ENCODE measurements around the gene PPM1E. TPM values are rescaled to one million over a fixed set of nuclear protein-coding genes. Genes with fewer than 3 reads are reported as not detected.
"Not testable (repeated sequence)": the region's sequence is repeated elsewhere in the genome, so short reads cannot be mapped to it uniquely, and the experiment has no call there.

The PPM1E gene
- total RNA-seq, 1 donor from 2014 or later, result 0.26 TPM

DNA sequence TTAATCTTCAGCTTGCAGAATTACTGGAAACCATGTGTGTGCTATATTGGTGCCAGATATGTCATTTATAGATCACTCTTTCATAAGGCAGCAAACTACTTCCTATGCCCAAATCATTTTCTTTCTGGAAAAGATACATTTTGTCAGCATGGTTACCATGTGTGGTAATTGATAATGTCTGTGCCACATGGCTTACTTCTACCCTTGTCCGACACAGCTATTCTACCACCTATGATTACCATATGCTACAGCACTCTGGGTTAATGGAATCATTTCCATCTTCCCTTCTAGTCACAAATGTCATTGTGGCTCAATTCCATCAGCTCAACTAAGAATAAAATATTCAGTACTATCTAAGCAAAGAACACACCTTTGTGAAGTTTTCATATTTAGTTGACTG is 8.0 kb upstream of the PPM1E start:
- TF ChIP-seq, protein P1, sequence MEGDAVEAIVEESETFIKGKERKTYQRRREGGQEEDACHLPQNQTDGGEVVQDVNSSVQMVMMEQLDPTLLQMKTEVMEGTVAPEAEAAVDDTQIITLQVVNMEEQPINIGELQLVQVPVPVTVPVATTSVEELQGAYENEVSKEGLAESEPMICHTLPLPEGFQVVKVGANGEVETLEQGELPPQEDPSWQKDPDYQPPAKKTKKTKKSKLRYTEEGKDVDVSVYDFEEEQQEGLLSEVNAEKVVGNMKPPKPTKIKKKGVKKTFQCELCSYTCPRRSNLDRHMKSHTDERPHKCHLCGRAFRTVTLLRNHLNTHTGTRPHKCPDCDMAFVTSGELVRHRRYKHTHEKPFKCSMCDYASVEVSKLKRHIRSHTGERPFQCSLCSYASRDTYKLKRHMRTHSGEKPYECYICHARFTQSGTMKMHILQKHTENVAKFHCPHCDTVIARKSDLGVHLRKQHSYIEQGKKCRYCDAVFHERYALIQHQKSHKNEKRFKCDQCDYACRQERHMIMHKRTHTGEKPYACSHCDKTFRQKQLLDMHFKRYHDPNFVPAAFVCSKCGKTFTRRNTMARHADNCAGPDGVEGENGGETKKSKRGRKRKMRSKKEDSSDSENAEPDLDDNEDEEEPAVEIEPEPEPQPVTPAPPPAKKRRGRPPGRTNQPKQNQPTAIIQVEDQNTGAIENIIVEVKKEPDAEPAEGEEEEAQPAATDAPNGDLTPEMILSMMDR (IDR thresholded peaks at IDR 0.05; ENCODE audit: insufficient read depth, low read length, severe bottlenecking), result no peak
- peaks cover 2% of the 10 kb centered on the region for H3K27me3 ChIP-seq (ENCODE audit: control insufficient read depth, insufficient read depth, low read length)
- H3K4me3 ChIP-seq (ENCODE audit: low read depth, low read length), result no peak overlapping the region
- H3K36me3 ChIP-seq (ENCODE audit: control insufficient read depth, insufficient read depth, low read length), result no peaks in the 10 kb centered on the region
- no peak for FAIRE-seq
- DNase-seq (ENCODE audit: low read depth), result no peak

DNA sequence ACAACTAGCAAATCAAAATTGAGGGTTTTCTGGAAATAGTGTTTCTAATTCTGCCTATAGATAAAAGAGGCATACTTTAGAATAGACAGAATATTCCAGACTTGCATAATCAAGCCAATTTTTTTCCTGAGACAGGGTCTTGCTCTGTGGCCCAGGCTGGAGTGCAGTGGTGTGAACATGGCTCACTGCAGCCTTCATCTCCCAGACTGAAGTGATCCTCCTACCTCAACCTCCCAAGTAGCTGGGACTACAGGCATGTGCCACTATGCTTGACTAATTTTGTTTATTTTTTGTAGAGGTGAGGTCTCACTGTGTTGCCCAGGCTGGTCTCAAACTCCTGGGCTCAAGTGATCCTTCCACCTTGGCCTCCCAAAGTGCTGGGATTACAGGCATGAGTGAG is 6.0 kb upstream of the PPM1E start:
- not testable (repeated sequence) for H3K27me3 ChIP-seq (ENCODE audit: control insufficient read depth, insufficient read depth, low read length); DNase-seq (ENCODE audit: low read depth); FAIRE-seq; H3K36me3 ChIP-seq (ENCODE audit: control insufficient read depth, insufficient read depth, low read length); H3K4me3 ChIP-seq (ENCODE audit: low read depth, low read length)

DNA sequence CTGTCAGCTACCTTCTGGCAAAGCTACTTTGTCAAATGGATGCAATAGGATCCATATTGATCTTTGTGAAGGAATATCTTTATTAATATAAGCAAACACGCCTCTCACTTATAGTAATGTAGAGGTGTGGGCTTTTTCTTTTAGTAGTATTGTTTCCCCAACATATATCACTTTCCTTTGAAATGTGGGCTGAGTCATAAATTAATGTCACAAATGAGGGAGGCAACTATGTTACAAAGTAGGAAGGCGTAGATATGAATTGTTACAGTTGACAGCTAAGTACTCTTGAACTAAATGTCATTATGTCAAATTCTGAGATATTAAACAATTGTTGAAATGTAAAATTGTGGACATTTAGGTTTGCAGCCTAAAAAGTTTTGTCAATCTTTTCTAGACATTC is 2.6 kb upstream of the PPM1E start:
- H3K36me3 ChIP-seq (ENCODE audit: control insufficient read depth, insufficient read depth, low read length), result no peaks in the 10 kb centered on the region
- peaks cover 11% of the 10 kb centered on the region for H3K27me3 ChIP-seq (ENCODE audit: control insufficient read depth, insufficient read depth, low read length)
- DNase-seq (ENCODE audit: low read depth) (no peak), FAIRE-seq (no peak)
- TF ChIP-seq, protein P1 (IDR thresholded peaks at IDR 0.05; ENCODE audit: insufficient read depth, low read length, severe bottlenecking), result no peak
- no peak overlapping the region for H3K4me3 ChIP-seq (ENCODE audit: low read depth, low read length)

DNA sequence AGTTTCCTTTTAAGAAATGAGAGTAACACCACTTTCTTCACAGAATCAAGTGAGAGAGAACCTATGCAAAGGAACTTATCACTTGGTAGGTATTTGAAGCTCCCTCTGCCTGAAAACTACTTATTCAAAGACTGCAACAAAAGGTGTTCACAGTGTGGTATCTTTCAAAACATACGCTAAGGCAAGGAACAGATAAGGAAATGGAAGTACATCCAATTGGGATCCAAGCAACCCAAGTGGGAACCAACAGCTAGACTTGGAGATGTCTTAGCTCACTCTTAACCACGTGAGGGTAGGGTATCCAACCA is 431 bp upstream of the PPM1E start:
- H3K36me3 ChIP-seq (ENCODE audit: control insufficient read depth, insufficient read depth, low read length), result no peaks in the 10 kb centered on the region
- TF ChIP-seq, protein P1 (IDR thresholded peaks at IDR 0.05; ENCODE audit: insufficient read depth, low read length, severe bottlenecking), result no peak
- FAIRE-seq (peak; percentile 55), DNase-seq (ENCODE audit: low read depth) (no peak)
- peaks cover 11% of the 10 kb centered on the region for H3K27me3 ChIP-seq (ENCODE audit: control insufficient read depth, insufficient read depth, low read length)
- H3K4me3 ChIP-seq (ENCODE audit: low read depth, low read length), result peak overlapping the region; percentile 51

GRCh38 chr17:58756246-58757161 is 850 bp downstream of the PPM1E start:
- DNase-seq (ENCODE audit: low read depth), result no peak
- FAIRE-seq, result no peak
- Histone ChIP-seq H3K27me3 (ENCODE audit: control insufficient read depth, insufficient read depth, low read length) (peaks cover 11% of the 10 kb centered on the region), H3K4me3 (ENCODE audit: low read depth, low read length) (peak overlapping the region; percentile 51), H3K36me3 (ENCODE audit: control insufficient read depth, insufficient read depth, low read length) (no peaks in the 10 kb centered on the region)
- TF ChIP-seq, protein P1 (IDR thresholded peaks at IDR 0.05; ENCODE audit: insufficient read depth, low read length, severe bottlenecking), result no peak

DNA sequence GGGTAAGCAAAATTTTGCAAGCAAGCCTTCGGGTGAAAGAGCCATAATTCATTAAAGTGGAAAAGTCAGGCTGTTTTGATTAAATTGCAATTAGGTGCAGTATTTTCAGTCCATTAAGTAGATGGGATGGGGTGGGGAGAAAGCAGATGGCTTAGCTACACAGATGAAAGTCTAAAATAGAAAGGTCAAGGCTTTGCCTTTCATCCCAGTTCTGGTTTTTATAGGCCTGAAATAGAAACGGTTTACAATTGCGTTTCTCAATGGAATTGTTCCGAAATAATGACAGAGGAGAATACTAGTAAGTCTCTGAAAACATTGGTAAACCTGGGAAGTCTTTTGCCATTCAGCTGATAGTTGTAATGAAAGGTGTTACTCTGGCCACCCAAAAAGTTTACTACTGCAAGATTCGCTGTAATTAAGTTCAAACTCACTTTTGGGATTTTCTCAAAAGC is 1.5 kb downstream of the PPM1E start:
- no peak overlapping the region for H3K4me3 ChIP-seq (ENCODE audit: low read depth, low read length)
- DNase-seq (ENCODE audit: low read depth), result no peak
- no peaks in the 10 kb centered on the region for H3K36me3 ChIP-seq (ENCODE audit: control insufficient read depth, insufficient read depth, low read length)
- no peak for FAIRE-seq
- TF ChIP-seq, protein P1 (IDR thresholded peaks at IDR 0.05; ENCODE audit: insufficient read depth, low read length, severe bottlenecking), result no peak
- peaks cover 10% of the 10 kb centered on the region for H3K27me3 ChIP-seq (ENCODE audit: control insufficient read depth, insufficient read depth, low read length)

Measured in bronchial epithelial cell (primary cell).